ENCODE measurements around the gene DTNBP1. TPM values are rescaled to one million over a fixed set of nuclear protein-coding genes. Genes with fewer than 3 reads are reported as not detected.

Gene DTNBP1
- total RNA-seq, 1 donor from 2014 or later = 18.2 TPM

- Histone ChIP-seq H3K4me3 (no peak overlapping the region), H3K27me3 (no peaks in the 10 kb centered on the region), H3K4me1 (no peaks in the 10 kb centered on the region), H3K9me3 (no peaks in the 10 kb centered on the region), H3K36me3 (no peaks in the 10 kb centered on the region), H3K27ac (no peak overlapping the region)
- TF ChIP-seq CTCF (IDR thresholded peaks at IDR 0.05) (no peak), POLR2A (IDR thresholded peaks at IDR 0.05) (no peak), POLR2AphosphoS5 (IDR thresholded peaks at IDR 0.05; ENCODE audit: insufficient read depth in 1 of 2, low read depth in 1 of 2) (no peak)
- DNase-seq (ENCODE audit: extremely low spot score in 2 of 2) = no peak
- intact Hi-C loops (cut with DNase I) = loop anchor here (10.0 kb wide), 1 partner anchor 116 kb away; no protein-coding TSS in a partner anchor
Measured at GRCh38 chr6:15620611-15621010, 42.2 kb downstream of the DTNBP1 start.

- intact Hi-C loops (cut with DNase I) = no loop called here
- Histone ChIP-seq H3K27me3 (no peaks in the 10 kb centered on the region), H3K4me3 (no peak overlapping the region), H3K9me3 (no peaks in the 10 kb centered on the region), H3K27ac (no peak overlapping the region), H3K36me3 (no peaks in the 10 kb centered on the region), H3K4me1 (no peaks in the 10 kb centered on the region)
- no peak for TF ChIP-seq CTCF (IDR thresholded peaks at IDR 0.05)
- no peak for TF ChIP-seq POLR2A (IDR thresholded peaks at IDR 0.05)
- TF ChIP-seq POLR2AphosphoS5 (IDR thresholded peaks at IDR 0.05; ENCODE audit: insufficient read depth in 1 of 2, low read depth in 1 of 2) = no peak
- no peak for DNase-seq (ENCODE audit: extremely low spot score in 2 of 2)
Measured at GRCh38 chr6:15619330-15619729, 43.5 kb downstream of the DTNBP1 start.

- intact Hi-C loops (cut with DNase I) = no loop called here
- H3K4me3 ChIP-seq = no peak overlapping the region
- no peaks in the 10 kb centered on the region for H3K27me3 ChIP-seq
Measured at GRCh38 chr6:15618685-15619084, 44.1 kb downstream of the DTNBP1 start.

GRCh38 chr6:15616261-15616660, 46.6 kb downstream of the DTNBP1 start:
- TF ChIP-seq CTCF (IDR thresholded peaks at IDR 0.05) = no peak
- TF ChIP-seq POLR2AphosphoS5 (IDR thresholded peaks at IDR 0.05; ENCODE audit: insufficient read depth in 1 of 2, low read depth in 1 of 2) = no peak
- no peak for TF ChIP-seq POLR2A (IDR thresholded peaks at IDR 0.05)
- peaks cover 0 to 7% of the 10 kb centered on the region in 2 donors for H3K36me3 ChIP-seq
- no peak overlapping the region for H3K4me3 ChIP-seq
- no peaks in the 10 kb centered on the region for H3K4me1 ChIP-seq
- intact Hi-C loops (cut with DNase I) = no loop called here
- H3K27me3 ChIP-seq = no peaks in the 10 kb centered on the region
- H3K9me3 ChIP-seq = no peaks in the 10 kb centered on the region
- DNase-seq (ENCODE audit: extremely low spot score in 2 of 2) = no peak
- H3K27ac ChIP-seq = no peak overlapping the region

More at GRCh38 chr6:15618685-15619084, 44.1 kb downstream of the DTNBP1 start:
- DNase-seq (ENCODE audit: extremely low spot score in 2 of 2) = no peak
- TF ChIP-seq POLR2A (IDR thresholded peaks at IDR 0.05) = no peak
- no peak for TF ChIP-seq POLR2AphosphoS5 (IDR thresholded peaks at IDR 0.05; ENCODE audit: insufficient read depth in 1 of 2, low read depth in 1 of 2)
- no peak for TF ChIP-seq CTCF (IDR thresholded peaks at IDR 0.05)
- no peak overlapping the region for H3K27ac ChIP-seq
- no peaks in the 10 kb centered on the region for H3K9me3 ChIP-seq
- no peaks in the 10 kb centered on the region for H3K36me3 ChIP-seq
- H3K4me1 ChIP-seq = no peaks in the 10 kb centered on the region

- H3K36me3 ChIP-seq = peaks cover 0 to 7% of the 10 kb centered on the region in 2 donors
- no peak for DNase-seq (ENCODE audit: extremely low spot score in 2 of 2)
- TF ChIP-seq POLR2AphosphoS5 (IDR thresholded peaks at IDR 0.05; ENCODE audit: insufficient read depth in 1 of 2, low read depth in 1 of 2) = no peak
- no peak for TF ChIP-seq POLR2A (IDR thresholded peaks at IDR 0.05)
- no peak for TF ChIP-seq CTCF (IDR thresholded peaks at IDR 0.05)
Measured at GRCh38 chr6:15615802-15616201, 47.0 kb downstream of the DTNBP1 start.

More at GRCh38 chr6:15615802-15616201, 47.0 kb downstream of the DTNBP1 start:
- Histone ChIP-seq H3K9me3 (no peaks in the 10 kb centered on the region), H3K27ac (no peak overlapping the region), H3K27me3 (no peaks in the 10 kb centered on the region), H3K4me3 (no peak overlapping the region), H3K4me1 (no peaks in the 10 kb centered on the region)
- intact Hi-C loops (cut with DNase I) = no loop called here

Data from vagina (tissue), 2 donors.